Body of pancreas (tissue), 4 donors: Measurements from ENCODE around the gene PPP3CB.

ENCODE experiments used
- CTCF ChIP-seq, 7 experiments: fragments of 450-650 bp in 4 of 7; fragments of 200-600 bp in 3 of 7; sonication (generic) in 3 of 7; IDR thresholded peaks; one replicate each; pipeline ENCODE4 v1.5.1; 2016 to 2019; ENCODE audit warnings: antibody characterized with exemption in 7 of 7
- POLR2A ChIP-seq, 3 donors: fragments of 450-650 bp; IDR thresholded peaks; one replicate each; pipeline ENCODE4 v1.6.1; 2016; ENCODE audit warnings: antibody characterized with exemption in 3 of 3, mild to moderate bottlenecking in 2 of 3

DNA sequence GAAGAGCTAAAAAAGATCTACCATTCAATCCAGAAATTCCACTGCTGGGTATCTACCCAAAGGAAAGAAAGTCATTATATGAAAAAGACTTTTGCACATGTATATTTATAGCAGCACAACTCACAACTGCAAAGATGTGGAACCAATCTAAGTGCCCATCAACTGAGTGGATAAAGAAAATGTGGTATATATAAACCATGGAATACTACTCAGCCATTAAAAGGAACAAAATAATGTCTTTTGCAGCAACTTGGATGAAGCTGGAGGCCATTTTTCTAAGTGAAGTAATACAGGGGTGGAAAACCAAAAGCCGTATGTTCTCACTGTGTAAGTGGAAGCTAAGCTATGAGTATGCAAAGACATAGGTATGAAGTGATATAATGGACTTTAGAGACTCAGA is 84.9 kb downstream of the PPP3CB start:
- no peak for TF ChIP-seq CTCF (IDR thresholded peaks at IDR 0.05)
- TF ChIP-seq POLR2A (IDR thresholded peaks at IDR 0.05) = no peak
